Placental epithelial cell (primary cell): ENCODE data around the gene ZNF391. TPM values are rescaled to one million over a fixed set of nuclear protein-coding genes. Genes with fewer than 3 reads are reported as not detected.

ENCODE experiments used
- small RNA-seq: library from RNA; depleted of rRNA; stranded (forward); fragments of <200 nt; gene quantifications from one replicate; pipeline ENCODE3, GENCODE V24; 2012
- total RNA-seq: library from RNA; depleted of rRNA; stranded (reverse); fragments of >200 nt; gene quantifications from 2 replicates; pipeline ENCODE4 v1.2.3, GENCODE V29; 2012

ZNF391 gene
- total RNA-seq = 1.5 and 2.7 TPM in 2 replicates

DNA sequence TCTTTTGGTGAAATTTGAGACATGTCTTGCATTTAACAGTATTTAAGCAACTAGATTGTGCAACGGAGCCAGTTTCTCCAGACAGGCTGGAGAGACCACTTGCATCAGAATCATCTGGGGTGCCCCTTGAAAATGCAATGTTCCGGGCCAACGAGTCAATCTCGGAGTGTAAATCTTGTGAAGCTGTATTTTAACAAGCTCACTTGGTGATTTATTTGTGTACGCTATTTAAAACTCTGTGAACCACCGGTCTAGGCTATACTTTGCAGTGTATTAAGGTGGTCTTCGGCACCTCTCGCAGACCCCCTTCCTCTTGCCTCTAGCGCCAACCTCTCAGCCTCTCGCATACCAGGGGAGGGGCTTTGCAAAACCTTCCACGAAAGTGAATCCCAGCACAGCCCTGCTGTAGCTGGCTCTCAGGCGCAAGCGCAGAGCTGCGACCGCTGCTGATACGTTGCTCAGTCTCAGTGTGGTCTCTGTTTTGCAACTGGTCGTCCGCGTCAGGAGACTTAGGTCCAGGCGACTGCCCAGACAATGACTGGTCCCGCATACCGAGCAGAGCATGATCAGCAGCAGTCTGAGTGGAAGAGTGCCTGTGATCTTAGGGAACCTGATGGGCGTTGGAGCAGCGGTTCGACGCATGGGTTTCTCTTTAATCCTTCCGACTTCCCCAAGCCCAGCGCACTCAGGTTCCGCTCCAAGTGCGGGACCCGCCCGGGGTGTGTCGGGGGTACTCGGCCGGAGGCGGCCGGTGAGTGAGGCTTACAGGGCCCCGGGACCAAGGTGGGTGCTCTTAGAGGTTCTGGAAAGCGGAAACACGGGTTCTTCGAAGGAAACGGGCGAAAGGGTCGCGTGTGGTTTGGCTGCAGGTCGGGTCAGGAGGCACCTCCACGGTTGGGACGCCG lies at the start of gene ZNF391:
TSS of gene ZNF391 (plus strand) at position 467 of the 905 bp plus-strand sequence. CDS start 11,612 bp downstream, outside the sequence.

Small RNAs within 50 kb of the gene (small RNA-seq; reads per million reads assigned to genes)
- gene MCFD2P1 = not detected

Other genes with a start within 250 kb of the ZNF391 start
- gene PRSS16, start 141.1 kb upstream of the ZNF391 start, total RNA-seq = 6.9 and 10.2 TPM in 2 replicates
- not detected in 2 replicates for gene POM121L2, start 76.5 kb upstream of the ZNF391 start, total RNA-seq
- gene ZNF184, start 84.3 kb downstream of the ZNF391 start, total RNA-seq = 3.8 and 6.7 TPM in 2 replicates